GM12878 (cell line): ENCODE measurements around the gene RBM10. TPM values are rescaled to one million over a fixed set of nuclear protein-coding genes. Genes with fewer than 3 reads are reported as not detected.

Source experiments
- ATAC-seq: fragments of 200-7000 bp; cut with Tn5 transposase; 3 replicates; pipeline ENCODE4 v1.9.1; 2020; ENCODE audit warnings: mild to moderate bottlenecking, moderate library complexity
- BruUV-seq: library from RNA; stranded (reverse); fragments of 400-500 nt; replicated peaks from 2 replicates; lab custom pipeline; 2021; lab: Mats Ljungman, UMichigan
- CTCF ChIA-PET: fragments of 300-600 bp; sonication (Branson Sonifier 250); formaldehyde crosslinking; extraction: SDS; loops from one replicate; lab custom pipeline; 2021; ENCODE audit warnings: inconsistent platforms; lab: Yijun Ruan, JAX
- POLR2A ChIA-PET: fragments of 350-600 bp; formaldehyde crosslinking; extraction: SDS; loops from one replicate; lab custom pipeline; 2021; ENCODE audit warnings: inconsistent platforms; lab: Charles Lee
- RAD21 ChIA-PET: fragments of 300-600 bp; sonication (Branson Sonifier 250); formaldehyde crosslinking; loops from one replicate; lab custom pipeline; 2023; ENCODE audit warnings: antibody characterized with exemption; ENCODE audit not compliant: unreplicated experiment; lab: Charles Lee
- SMC1A ChIA-PET: fragments of 300-600 bp; sonication (Branson Sonifier 250); formaldehyde crosslinking; loops from one replicate; lab custom pipeline; 2023; ENCODE audit not compliant: unreplicated experiment, uncharacterized antibody; lab: Charles Lee
- DNase-seq: peaks from one replicate; pipeline ENCODE4 v3.0.0-alpha.2; 2011; ENCODE audit warnings: low read depth, low spot score
- FAIRE-seq: peaks from 3 replicates; lab custom pipeline; 2011; peaks lifted over from hg19 to GRCh38; lab: Jason Lieb, UNC
- H2AFZ ChIP-seq: 2 replicates; pipeline ENCODE4 v1.6.0; 2011; ENCODE audit warnings: low read depth, low read length, control low read depth; ENCODE audit not compliant: control insufficient read depth
- H3K27ac ChIP-seq: 2 replicates; pipeline ENCODE4 v1.5.1; 2011; ENCODE audit warnings: control low read depth; ENCODE audit not compliant: control insufficient read depth, insufficient read depth
- H3K27me3 ChIP-seq, 2 experiments: replicated peaks in 1 of 2; 2 replicates each; pipeline versions ENCODE4 v1.6.0 to v1.6.1; 2011; ENCODE audit warnings: low read length in 1 of 2; ENCODE audit not compliant: control insufficient read depth in 2 of 2, insufficient read depth in 2 of 2
- H3K36me3 ChIP-seq, 2 experiments: 2 replicates each; pipeline ENCODE4 v1.5.1; 2011; ENCODE audit warnings: low read length in 1 of 2; ENCODE audit not compliant: control insufficient read depth in 2 of 2, insufficient read depth in 2 of 2
- H3K4me1 ChIP-seq: 2 replicates; pipeline ENCODE4 v1.6.1; 2011; ENCODE audit warnings: mild to moderate bottlenecking, low read length, moderate library complexity, mixed read lengths; ENCODE audit not compliant: control insufficient read depth, insufficient read depth
- H3K4me2 ChIP-seq: 2 replicates; pipeline ENCODE4 v1.6.0; 2011; ENCODE audit warnings: control low read depth; ENCODE audit not compliant: control insufficient read depth, insufficient read depth
- H3K4me3 ChIP-seq: fragments of 200-600 bp; sonication (generic); 2 replicates; pipeline ENCODE4 v1.5.1; 2016
- H3K79me2 ChIP-seq: 2 replicates; pipeline ENCODE4 v1.6.0; 2011; ENCODE audit warnings: low read length; ENCODE audit not compliant: control insufficient read depth, insufficient read depth
- H3K9ac ChIP-seq: 2 replicates; pipeline ENCODE4 v1.8.0; 2011; ENCODE audit warnings: low read length, control low read depth, mixed read lengths; ENCODE audit not compliant: control insufficient read depth, insufficient read depth
- H3K9me3 ChIP-seq: replicated peaks from 3 replicates; pipeline ENCODE4 v1.5.1; 2011; ENCODE audit warnings: mild to moderate bottlenecking, low read length; ENCODE audit not compliant: control insufficient read depth, insufficient read depth
- H4K20me1 ChIP-seq: 2 replicates; pipeline ENCODE4 v1.6.0; 2011; ENCODE audit not compliant: control insufficient read depth, insufficient read depth
- CHD2 ChIP-seq: IDR thresholded peaks from 2 replicates; pipeline ENCODE4 v1.6.1; 2011; ENCODE audit warnings: low read depth, low read length, improper control_type of control experiment, borderline replicate concordance
- EGR1 ChIP-seq, 2 experiments: IDR thresholded peaks; 1 replicate in 1 of 2; 2 replicates in 1 of 2; pipeline ENCODE4 v1.6.1; 2011 to 2012; ENCODE audit warnings: low read depth in 2 of 2, low read length in 2 of 2, borderline replicate concordance in 1 of 2, mild to moderate bottlenecking in 1 of 2, moderate library complexity in 1 of 2
- FOXM1 ChIP-seq: IDR thresholded peaks from 2 replicates; pipeline ENCODE4 v1.6.1; 2012; ENCODE audit warnings: low read depth, mild to moderate bottlenecking, inconsistent platforms, low read length, moderate library complexity
- KAT2A ChIP-seq: conservative IDR thresholded peaks from 2 replicates; pipeline ENCODE4 v1.6.1; 2011; ENCODE audit warnings: low read depth, low read length; ENCODE audit not compliant: control insufficient read depth
- KLF5 ChIP-seq: fragments of 450-650 bp; IDR thresholded peaks from 2 replicates; pipeline ENCODE4 v1.6.1; 2014; ENCODE audit warnings: mild to moderate bottlenecking; ENCODE audit not compliant: partially characterized antibody
- POLR2AphosphoS2 ChIP-seq: IDR thresholded peaks from 2 replicates; pipeline ENCODE4 v1.6.1; 2011; ENCODE audit warnings: low read depth, mild to moderate bottlenecking, low read length, improper control_type of control experiment, moderate library complexity
- RFX5 ChIP-seq: IDR thresholded peaks from 2 replicates; pipeline ENCODE4 v1.6.1; 2011; ENCODE audit warnings: low read depth, low read length, improper control_type of control experiment
- SMARCA5 ChIP-seq: fragments of 450-650 bp; IDR thresholded peaks from 2 replicates; pipeline ENCODE4 v1.6.1; 2017; ENCODE audit warnings: mild to moderate bottlenecking
- ZNF217 ChIP-seq: fragments of 450-650 bp; IDR thresholded peaks from 2 replicates; pipeline ENCODE4 v1.6.1; 2017; ENCODE audit warnings: antibody characterized with exemption, mild to moderate bottlenecking
- ZZZ3 ChIP-seq: IDR thresholded peaks from 2 replicates; pipeline ENCODE4 v1.6.1; 2011; ENCODE audit warnings: low read depth; ENCODE audit not compliant: control insufficient read depth, insufficient read length
- WGBS: methylation state at CpG from one replicate; pipeline ENCODE4 v1.1.6; 2016; ENCODE audit warnings: low lambda C conversion rate; ENCODE audit not compliant: insufficient replicate concordance, insufficient coverage; ENCODE audit errors: missing lambda C conversion rate; 5-methylcytosine and 5-hydroxymethylcytosine counted together
- in situ Hi-C: fragments of 300-500 bp; cut with MboI; formaldehyde crosslinking; loops from 9 replicates; pipeline ENCODE4 v1.14.3; 2018; ENCODE audit warnings: mixed read lengths
- intact Hi-C: fragments of 100-400 bp; cut with micrococcal nuclease; formaldehyde crosslinking; loops from one replicate; pipeline ENCODE4 v1.14.2; 2022; ENCODE audit not compliant: unreplicated experiment
- polyA plus RNA-seq, 11 experiments: library from polyadenylated mRNA; depleted of rRNA in 4 of 11; unstranded in 6 of 11; stranded (reverse) in 5 of 11; fragments of >200 nt; fragmentation: Nextera tagmentation in 4 of 11; fragmentation: Illumina TruSeq in 1 of 11; extraction: Ambion mirVana in 4 of 11; extraction: Trizol in 1 of 11; gene quantifications; 1 replicate in 1 of 11; 2 replicates in 10 of 11; pipeline versions ENCODE4 v1.2.1 to v1.2.3, GENCODE V29; 2011 to 2016; ENCODE audit warnings: inconsistent platforms in 2 of 11, missing spikeins in 2 of 11, low read depth in 1 of 11
- total RNA-seq, 4 experiments: library from RNA; depleted of rRNA in 3 of 4; stranded (reverse); fragments of >200 nt in 3 of 4; fragmentation: Illumina TruSeq in 1 of 4; extraction: Trizol in 1 of 4; gene quantifications; 2 replicates each; pipeline versions ENCODE4 v1.2.1 to v1.2.3, GENCODE V29; 2013 to 2021
- TF ChIP-seq, protein P1 (sequence below): fragments of 450-650 bp; IDR thresholded peaks from 2 replicates; pipeline ENCODE4 v1.6.1; 2017; ENCODE audit warnings: mild to moderate bottlenecking, moderate library complexity
- TF ChIP-seq, protein P2 (sequence below): IDR thresholded peaks from 2 replicates; pipeline ENCODE4 v1.6.1; 2012; ENCODE audit warnings: improper control_type of control experiment, low read depth, low read length; ENCODE audit not compliant: insufficient replicate concordance

RBM10 gene
- total and polyA plus RNA-seq, 10 of the 15 experiments (the other 5 are each of a cell fraction or from before 2014, with no cell fraction given), result 1.4 to 60.0 (median 29.8) TPM

DNA sequence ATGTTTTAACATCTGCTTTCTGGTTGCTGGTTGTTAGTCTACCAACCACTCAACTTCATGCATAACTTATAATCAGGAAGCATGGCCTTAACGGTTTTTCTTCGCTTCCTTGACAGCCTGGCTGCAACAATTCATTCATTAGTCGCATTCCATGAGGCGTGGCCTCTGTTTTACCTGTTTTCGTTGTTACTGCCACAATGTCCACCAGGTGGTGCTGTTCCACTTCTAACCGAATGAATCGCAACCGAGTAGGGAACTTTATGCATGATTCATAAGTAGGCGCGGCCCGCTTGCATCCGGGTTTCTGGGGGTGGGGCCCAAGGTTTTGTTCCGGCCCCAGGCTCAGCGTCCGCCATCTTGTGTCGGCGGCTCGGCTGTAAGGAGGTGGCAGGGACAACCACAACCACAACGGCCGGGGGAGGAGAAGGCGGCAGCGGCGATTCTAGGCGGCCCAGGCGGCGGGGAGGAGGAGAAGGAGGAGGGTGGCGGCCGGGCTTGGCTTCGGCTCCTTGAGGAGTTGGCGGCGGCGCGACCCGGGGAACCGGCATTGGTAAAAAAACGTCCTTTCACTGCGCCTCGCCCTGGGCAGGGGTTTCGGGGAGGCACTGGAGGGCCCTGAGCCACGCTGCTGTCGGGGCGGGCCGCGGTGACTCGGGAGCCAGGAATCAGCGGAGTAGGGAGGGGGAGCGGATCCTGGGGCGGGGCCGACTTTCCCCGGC, 48.6 kb downstream of the RBM10 start, which contains the start of gene UBA1:
Gene UBA1, plus strand, starts transcription at position 355 of the 719 bp plus-strand sequence. CDS start 4,974 bp downstream, outside the sequence.
- in situ Hi-C loops (loop anchor here (5.0 to 10.0 kb wide), 2 partner anchors 194 to 461 kb away; partner anchors contain the start of genes ELK1 and UXT), intact Hi-C loops (loop anchor here (1.0 to 5.0 kb wide), 9 partner anchors 25 to 1754 kb away; partner anchors contain the start of genes CDK16, NDUFB11 and RBM10)
- Histone ChIP-seq H3K79me2 (peaks cover 59% of the 10 kb centered on the region), H3K27me3 (no peaks in the 10 kb centered on the region), H3K27ac (peak within 1 kb of the TSS; percentile 89), H4K20me1 (peaks cover 9% of the 10 kb centered on the region; the same call in 1 of the 2 replicates), H2AFZ (peak within 1 kb of the TSS; percentile 79), H3K4me3 (peak within 1 kb of the TSS; percentile 91), H3K4me2 (peak within 1 kb of the TSS; percentile 96), H3K9ac (peak within 1 kb of the TSS; percentile 97), H3K36me3 (peaks cover 4 to 7% of the 10 kb centered on the region in 2 experiments; a peak in 2 of 4 replicates), H3K4me1 (peaks cover 13% of the 10 kb centered on the region), H3K9me3 (no peaks in the 10 kb centered on the region)
- WGBS, result 1% methylated on average over 41 of the region's 50 CpGs
- ChIA-PET POLR2A (interaction anchor here (0.6 to 3.4 kb wide), 6 partner anchors 24 to 1440 kb away, joined by 3 to 25 read pairs (median 4); partner anchors contain the start of genes CDK16, NDUFB11 and USP11), CTCF (interaction anchor here (0.6 to 2.2 kb wide), 9 partner anchors 15 to 834 kb away, joined by 3 to 14 read pairs (median 3); partner anchors contain the start of genes CDK16, NDUFB11 and RBM10), SMC1A (interaction anchor here (2.2 to 3.1 kb wide), 3 partner anchors 49 to 191 kb away, joined by 8 to 20 read pairs (median 8); partner anchors contain the start of genes NDUFB11 and RBM10), RAD21 (interaction anchor here (0.8 to 2.0 kb wide), 7 partner anchors 24 to 242 kb away, joined by 3 to 8 read pairs (median 5); partner anchors contain the start of genes CDK16, NDUFB11 and RBM10)
- BruUV-seq, result TSS peak; percentile 60
- FAIRE-seq, result peak; percentile 99
- peak; percentile 97 for DNase-seq
- ATAC-seq, result peak; percentile 84
- TF ChIP-seq, protein P1, sequence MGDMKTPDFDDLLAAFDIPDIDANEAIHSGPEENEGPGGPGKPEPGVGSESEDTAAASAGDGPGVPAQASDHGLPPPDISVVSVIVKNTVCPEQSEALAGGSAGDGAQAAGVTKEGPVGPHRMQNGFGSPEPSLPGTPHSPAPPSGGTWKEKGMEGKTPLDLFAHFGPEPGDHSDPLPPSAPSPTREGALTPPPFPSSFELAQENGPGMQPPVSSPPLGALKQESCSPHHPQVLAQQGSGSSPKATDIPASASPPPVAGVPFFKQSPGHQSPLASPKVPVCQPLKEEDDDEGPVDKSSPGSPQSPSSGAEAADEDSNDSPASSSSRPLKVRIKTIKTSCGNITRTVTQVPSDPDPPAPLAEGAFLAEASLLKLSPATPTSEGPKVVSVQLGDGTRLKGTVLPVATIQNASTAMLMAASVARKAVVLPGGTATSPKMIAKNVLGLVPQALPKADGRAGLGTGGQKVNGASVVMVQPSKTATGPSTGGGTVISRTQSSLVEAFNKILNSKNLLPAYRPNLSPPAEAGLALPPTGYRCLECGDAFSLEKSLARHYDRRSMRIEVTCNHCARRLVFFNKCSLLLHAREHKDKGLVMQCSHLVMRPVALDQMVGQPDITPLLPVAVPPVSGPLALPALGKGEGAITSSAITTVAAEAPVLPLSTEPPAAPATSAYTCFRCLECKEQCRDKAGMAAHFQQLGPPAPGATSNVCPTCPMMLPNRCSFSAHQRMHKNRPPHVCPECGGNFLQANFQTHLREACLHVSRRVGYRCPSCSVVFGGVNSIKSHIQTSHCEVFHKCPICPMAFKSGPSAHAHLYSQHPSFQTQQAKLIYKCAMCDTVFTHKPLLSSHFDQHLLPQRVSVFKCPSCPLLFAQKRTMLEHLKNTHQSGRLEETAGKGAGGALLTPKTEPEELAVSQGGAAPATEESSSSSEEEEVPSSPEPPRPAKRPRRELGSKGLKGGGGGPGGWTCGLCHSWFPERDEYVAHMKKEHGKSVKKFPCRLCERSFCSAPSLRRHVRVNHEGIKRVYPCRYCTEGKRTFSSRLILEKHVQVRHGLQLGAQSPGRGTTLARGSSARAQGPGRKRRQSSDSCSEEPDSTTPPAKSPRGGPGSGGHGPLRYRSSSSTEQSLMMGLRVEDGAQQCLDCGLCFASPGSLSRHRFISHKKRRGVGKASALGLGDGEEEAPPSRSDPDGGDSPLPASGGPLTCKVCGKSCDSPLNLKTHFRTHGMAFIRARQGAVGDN, result no peak
- TF ChIP-seq RFX5 (no peak), EGR1 (IDR thresholded peaks at IDR 0.05; ENCODE audit: borderline replicate concordance in 1 of 2, low read depth in 2 of 2, low read length in 2 of 2) (0 out of 3 replicates have a peak, but pooled peaks of 1 of the 2 experiments have one; percentile 24), CHD2 (0 out of 2 replicates have a peak, but pooled peaks have one; percentile 19), KLF5 (no peak), KAT2A (no peak), SMARCA5 (0 out of 2 replicates have a peak, but pooled peaks have one; percentile 28), ZNF217 (no peak), ZZZ3 (no peak), FOXM1 (peak; percentile 75), POLR2AphosphoS2 (peak; percentile 79; the same call in 1 of the 2 replicates)
- TF ChIP-seq, protein P2, sequence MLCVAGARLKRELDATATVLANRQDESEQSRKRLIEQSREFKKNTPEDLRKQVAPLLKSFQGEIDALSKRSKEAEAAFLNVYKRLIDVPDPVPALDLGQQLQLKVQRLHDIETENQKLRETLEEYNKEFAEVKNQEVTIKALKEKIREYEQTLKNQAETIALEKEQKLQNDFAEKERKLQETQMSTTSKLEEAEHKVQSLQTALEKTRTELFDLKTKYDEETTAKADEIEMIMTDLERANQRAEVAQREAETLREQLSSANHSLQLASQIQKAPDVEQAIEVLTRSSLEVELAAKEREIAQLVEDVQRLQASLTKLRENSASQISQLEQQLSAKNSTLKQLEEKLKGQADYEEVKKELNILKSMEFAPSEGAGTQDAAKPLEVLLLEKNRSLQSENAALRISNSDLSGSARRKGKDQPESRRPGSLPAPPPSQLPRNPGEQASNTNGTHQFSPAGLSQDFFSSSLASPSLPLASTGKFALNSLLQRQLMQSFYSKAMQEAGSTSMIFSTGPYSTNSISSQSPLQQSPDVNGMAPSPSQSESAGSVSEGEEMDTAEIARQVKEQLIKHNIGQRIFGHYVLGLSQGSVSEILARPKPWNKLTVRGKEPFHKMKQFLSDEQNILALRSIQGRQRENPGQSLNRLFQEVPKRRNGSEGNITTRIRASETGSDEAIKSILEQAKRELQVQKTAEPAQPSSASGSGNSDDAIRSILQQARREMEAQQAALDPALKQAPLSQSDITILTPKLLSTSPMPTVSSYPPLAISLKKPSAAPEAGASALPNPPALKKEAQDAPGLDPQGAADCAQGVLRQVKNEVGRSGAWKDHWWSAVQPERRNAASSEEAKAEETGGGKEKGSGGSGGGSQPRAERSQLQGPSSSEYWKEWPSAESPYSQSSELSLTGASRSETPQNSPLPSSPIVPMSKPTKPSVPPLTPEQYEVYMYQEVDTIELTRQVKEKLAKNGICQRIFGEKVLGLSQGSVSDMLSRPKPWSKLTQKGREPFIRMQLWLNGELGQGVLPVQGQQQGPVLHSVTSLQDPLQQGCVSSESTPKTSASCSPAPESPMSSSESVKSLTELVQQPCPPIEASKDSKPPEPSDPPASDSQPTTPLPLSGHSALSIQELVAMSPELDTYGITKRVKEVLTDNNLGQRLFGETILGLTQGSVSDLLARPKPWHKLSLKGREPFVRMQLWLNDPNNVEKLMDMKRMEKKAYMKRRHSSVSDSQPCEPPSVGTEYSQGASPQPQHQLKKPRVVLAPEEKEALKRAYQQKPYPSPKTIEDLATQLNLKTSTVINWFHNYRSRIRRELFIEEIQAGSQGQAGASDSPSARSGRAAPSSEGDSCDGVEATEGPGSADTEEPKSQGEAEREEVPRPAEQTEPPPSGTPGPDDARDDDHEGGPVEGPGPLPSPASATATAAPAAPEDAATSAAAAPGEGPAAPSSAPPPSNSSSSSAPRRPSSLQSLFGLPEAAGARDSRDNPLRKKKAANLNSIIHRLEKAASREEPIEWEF, result no peak
